GM12875 (cell line): ENCODE results near the gene C1QTNF2.

Experiments
- H3K4me3 ChIP-seq: one replicate; pipeline ENCODE4 v1.5.1; 2011; ENCODE audit warnings: low read depth, low read length, control low read depth
- CTCF ChIP-seq: IDR thresholded peaks from 2 replicates; pipeline ENCODE4 v1.5.1; 2011; ENCODE audit warnings: low read depth, mild to moderate bottlenecking, control low read depth, inconsistent platforms, low read length, moderate library complexity, borderline replicate concordance; ENCODE audit not compliant: insufficient read depth

Gene C1QTNF2

GRCh38 chr5:160363211-160363610, 7.2 kb downstream of the C1QTNF2 start:
- no peak for TF ChIP-seq CTCF
- no peak overlapping the region for H3K4me3 ChIP-seq

- TF ChIP-seq CTCF, result no peak
- no peak overlapping the region for H3K4me3 ChIP-seq
Observed at GRCh38 chr5:160361624-160362228, 8.7 kb downstream of the C1QTNF2 start.

GRCh38 chr5:160360310-160360709, 10.1 kb downstream of the C1QTNF2 start:
- no peak for TF ChIP-seq CTCF

GRCh38 chr5:160359816-160360215, 10.6 kb downstream of the C1QTNF2 start:
- TF ChIP-seq CTCF, result no peak
- H3K4me3 ChIP-seq, result no peak overlapping the region

More at GRCh38 chr5:160360310-160360709, 10.1 kb downstream of the C1QTNF2 start:
- no peak overlapping the region for H3K4me3 ChIP-seq

GRCh38 chr5:160359242-160359641, 11.2 kb downstream of the C1QTNF2 start:
- no peak for TF ChIP-seq CTCF
- H3K4me3 ChIP-seq, result no peak overlapping the region

GRCh38 chr5:160357861-160358411, 12.5 kb downstream of the C1QTNF2 start:
- no peak for TF ChIP-seq CTCF
- no peak overlapping the region for H3K4me3 ChIP-seq

- no peak overlapping the region for H3K4me3 ChIP-seq
- no peak for TF ChIP-seq CTCF
Observed at GRCh38 chr5:160357394-160357793, 13.0 kb downstream of the C1QTNF2 start.
